Breast epithelium (tissue), 4 donors: ENCODE results near the gene SLC9A5. TPM values are rescaled to one million over a fixed set of nuclear protein-coding genes. Genes with fewer than 3 reads are reported as not detected.

Experiments
- DNase-seq, 2 donors: peaks; one replicate each; pipeline ENCODE4 v3.0.0-alpha.2; 2019; ENCODE audit warnings: low spot score in 2 of 2
- H3K27ac ChIP-seq, 2 donors: fragments of 200-600 bp; sonication (generic) in 1 of 2; one replicate each; pipeline ENCODE4 v1.5.1; 2016 to 2019; ENCODE audit warnings: mild to moderate bottlenecking in 1 of 2
- H3K27me3 ChIP-seq, 2 donors: fragments of 200-600 bp; sonication (generic) in 1 of 2; one replicate each; pipeline versions ENCODE4 v1.5.1 to v1.6.0; 2017 to 2019; ENCODE audit warnings: control low read depth in 1 of 2, mild to moderate bottlenecking in 1 of 2
- H3K36me3 ChIP-seq: fragments of 200-600 bp; one replicate; pipeline ENCODE4 v1.5.1; 2019
- H3K4me1 ChIP-seq, 2 donors: fragments of 200-600 bp; sonication (generic); one replicate each; pipeline ENCODE4 v1.5.1; 2016 to 2019; ENCODE audit warnings: control low read depth in 1 of 2
- H3K4me3 ChIP-seq, 3 donors: fragments of 200-600 bp; sonication (generic); 1 replicate in 2 of 3; 2 replicates in 1 of 3; pipeline ENCODE4 v1.5.1; 2016 to 2019; ENCODE audit warnings: mild to moderate bottlenecking in 3 of 3, moderate library complexity in 2 of 3
- H3K9me3 ChIP-seq, 2 donors: fragments of 200-600 bp; sonication (generic) in 1 of 2; one replicate each; pipeline ENCODE4 v1.5.1; 2016 to 2019; ENCODE audit warnings: control low read depth in 1 of 2
- CTCF ChIP-seq, 3 donors: fragments of 450-650 bp; IDR thresholded peaks; one replicate each; pipeline ENCODE4 v1.5.1; 2016 to 2017; ENCODE audit warnings: antibody characterized with exemption in 3 of 3, mild to moderate bottlenecking in 3 of 3, moderate library complexity in 3 of 3
- POLR2A ChIP-seq: fragments of 450-650 bp; IDR thresholded peaks from one replicate; pipeline ENCODE4 v1.6.1; 2016; ENCODE audit warnings: antibody characterized with exemption, mild to moderate bottlenecking, moderate library complexity
- POLR2AphosphoS5 ChIP-seq, 3 donors: sonication (generic); formaldehyde crosslinking; IDR thresholded peaks; one replicate each; pipeline ENCODE4 v1.6.1; 2017; ENCODE audit warnings: antibody characterized with exemption in 3 of 3
- intact Hi-C: fragments of 100-400 bp; cut with DNase I; formaldehyde crosslinking; loops from one replicate; pipeline ENCODE4 v1.15.1; 2023; ENCODE audit warnings: low total_unique reads
- total RNA-seq, 3 donors: library from RNA; depleted of rRNA; stranded (reverse); fragments of >200 nt; gene quantifications; one replicate each; pipeline ENCODE4 v1.1.0, GENCODE V29; 2016

The SLC9A5 gene
- total RNA-seq, 3 donors from 2014 or later, result 0.96 to 2.3 (median 1.3) TPM

- TF ChIP-seq POLR2A, result no peak
- TF ChIP-seq POLR2AphosphoS5 (IDR thresholded peaks at IDR 0.05), result no peak
- peak in 1 of 3 donors; percentile 10 for TF ChIP-seq CTCF (IDR thresholded peaks at IDR 0.05)
- Histone ChIP-seq H3K9me3 (no peaks in the 10 kb centered on the region), H3K4me1 (peaks cover 7 to 8% of the 10 kb centered on the region in 2 donors), H3K4me3 (peak overlapping the region; percentile 57 to 76 (median 76)), H3K27ac (peak overlapping the region; percentile 89 to 91), H3K27me3 (no peaks in the 10 kb centered on the region), H3K36me3 (no peaks in the 10 kb centered on the region)
- no peak for DNase-seq
- intact Hi-C loops, result no loop called here
Observed at GRCh38 chr16:67278773-67279295, 30.1 kb downstream of the SLC9A5 start.

- Histone ChIP-seq H3K9me3 (no peaks in the 10 kb centered on the region), H3K27me3 (no peaks in the 10 kb centered on the region), H3K36me3 (no peaks in the 10 kb centered on the region), H3K27ac (peak within 1 kb of the TSS; percentile 89 to 91), H3K4me1 (peaks cover 7 to 8% of the 10 kb centered on the region in 2 donors), H3K4me3 (peak within 1 kb of the TSS; percentile 57 to 76 (median 76))
- TF ChIP-seq POLR2A, result no peak
- TF ChIP-seq CTCF (IDR thresholded peaks at IDR 0.05), result peak; percentile 9 to 92 (median 34)
- TF ChIP-seq POLR2AphosphoS5 (IDR thresholded peaks at IDR 0.05), result peak in 2 of 3 donors; percentile 12 to 18
- peak; percentile 61 to 78 for DNase-seq
- intact Hi-C loops, result loop anchor here (5.0 kb wide), 1 partner anchor 377 kb away; no protein-coding TSS in a partner anchor
Observed at GRCh38 chr16:67279296-67280089, 30.7 kb downstream of the SLC9A5 start, which contains the start of gene PLEKHG4. Gene PLEKHG4 (plus strand): TSS chr16:67279532. CDS start chr16:67280045, 513 bp downstream.

- H3K27ac ChIP-seq, result peak overlapping the region; percentile 89 to 91
Observed at GRCh38 chr16:67280090-67281015, 31.6 kb downstream of the SLC9A5 start.

More at GRCh38 chr16:67280090-67281015, 31.6 kb downstream of the SLC9A5 start:
- no peaks in the 10 kb centered on the region for H3K27me3 ChIP-seq
- no peaks in the 10 kb centered on the region for H3K9me3 ChIP-seq
- H3K4me3 ChIP-seq, result peak overlapping the region; percentile 57 to 76 (median 76)
- intact Hi-C loops, result loop anchor here (5.0 kb wide), 1 partner anchor 378 kb away; no protein-coding TSS in a partner anchor
- no peaks in the 10 kb centered on the region for H3K36me3 ChIP-seq
- TF ChIP-seq POLR2A, result no peak
- no peak for TF ChIP-seq POLR2AphosphoS5 (IDR thresholded peaks at IDR 0.05)
- no peak for TF ChIP-seq CTCF (IDR thresholded peaks at IDR 0.05)
- peaks cover 7 to 8% of the 10 kb centered on the region in 2 donors for H3K4me1 ChIP-seq
- no peak for DNase-seq
